DND-41 (cell line): ENCODE results near the gene ZDHHC12.

Source experiments
- ATAC-seq: fragments of 200-7000 bp; cut with Tn5 transposase; 3 replicates; pipeline ENCODE4 v1.9.1; 2021; ENCODE audit warnings: low read depth; ENCODE audit not compliant: insufficient read depth
- DNase-seq: peaks from one replicate; pipeline ENCODE4 v3.0.0-alpha.2; 2020
- H2AFZ ChIP-seq: 2 replicates; pipeline ENCODE4 v1.6.0; 2012; ENCODE audit warnings: low read depth, low read length
- H3K27ac ChIP-seq: 2 replicates; pipeline ENCODE4 v1.5.1; 2012; ENCODE audit warnings: low read length, inconsistent platforms
- H3K27me3 ChIP-seq: fragments of 200-600 bp; sonication (generic); 2 replicates; pipeline ENCODE4 v1.6.0; 2012; ENCODE audit warnings: low read length, mild to moderate bottlenecking, inconsistent platforms; ENCODE audit not compliant: insufficient read depth, poor library complexity
- H3K36me3 ChIP-seq: 2 replicates; pipeline ENCODE4 v1.5.1; 2012; ENCODE audit warnings: low read length, inconsistent platforms; ENCODE audit not compliant: insufficient read depth
- H3K4me1 ChIP-seq: 2 replicates; pipeline ENCODE4 v1.5.1; 2012; ENCODE audit warnings: mild to moderate bottlenecking, low read length; ENCODE audit not compliant: insufficient read depth
- H3K4me2 ChIP-seq: 2 replicates; pipeline ENCODE4 v1.6.0; 2012; ENCODE audit warnings: mild to moderate bottlenecking, moderate library complexity, low read length, inconsistent platforms; ENCODE audit not compliant: insufficient read depth
- H3K4me3 ChIP-seq, 2 experiments: fragments of 200-600 bp in 1 of 2; shearing (Covaris generic) in 1 of 2; 2 replicates each; pipeline ENCODE4 v1.5.1; 2012 to 2016; ENCODE audit warnings: inconsistent platforms in 2 of 2, low read length in 2 of 2, mild to moderate bottlenecking in 2 of 2, low read depth in 1 of 2, moderate library complexity in 1 of 2
- H3K79me2 ChIP-seq: 2 replicates; pipeline ENCODE4 v1.6.0; 2012; ENCODE audit warnings: low read length, inconsistent platforms; ENCODE audit not compliant: insufficient read depth
- H3K9ac ChIP-seq: 2 replicates; pipeline ENCODE4 v1.6.0; 2012; ENCODE audit warnings: low read depth, mild to moderate bottlenecking, inconsistent platforms, low read length, moderate library complexity
- H3K9me3 ChIP-seq: 2 replicates; pipeline ENCODE4 v1.5.1; 2012; ENCODE audit warnings: low read length, moderate library complexity, mild to moderate bottlenecking, inconsistent platforms; ENCODE audit not compliant: insufficient read depth, severe bottlenecking
- H4K20me1 ChIP-seq: 2 replicates; pipeline ENCODE4 v1.6.0; 2012; ENCODE audit warnings: low read length; ENCODE audit not compliant: insufficient read depth
- CTCF ChIP-seq: IDR thresholded peaks from 2 replicates; pipeline ENCODE4 v1.5.1; 2012; ENCODE audit warnings: borderline replicate concordance, low read length, moderate library complexity, mild to moderate bottlenecking; ENCODE audit not compliant: poor library complexity, severe bottlenecking; ENCODE audit errors: extremely low read depth
- EZH2 ChIP-seq: IDR thresholded peaks from 3 replicates; pipeline ENCODE4 v1.6.1; 2012; ENCODE audit warnings: borderline replicate concordance, low read depth, mild to moderate bottlenecking, moderate library complexity, low read length, inconsistent platforms; ENCODE audit not compliant: severe bottlenecking

The ZDHHC12 gene

GRCh38 chr9:128757602-128758001 is 33.7 kb upstream of the ZDHHC12 start:
- H3K4me3 ChIP-seq: no peak overlapping the region
- H3K9ac ChIP-seq: no peak overlapping the region
- H3K4me1 ChIP-seq: no peaks in the 10 kb centered on the region
- no peak overlapping the region for H2AFZ ChIP-seq
- H3K27ac ChIP-seq: no peak overlapping the region
- no peaks in the 10 kb centered on the region for H3K79me2 ChIP-seq
- no peaks in the 10 kb centered on the region for H4K20me1 ChIP-seq
- no peak for DNase-seq
- H3K36me3 ChIP-seq: peaks cover 20% of the 10 kb centered on the region
- H3K27me3 ChIP-seq: no peaks in the 10 kb centered on the region
- H3K9me3 ChIP-seq: no peaks in the 10 kb centered on the region
- no peak overlapping the region for H3K4me2 ChIP-seq
- TF ChIP-seq EZH2 (no peak), CTCF (no peak)
- ATAC-seq: no peak

DNA sequence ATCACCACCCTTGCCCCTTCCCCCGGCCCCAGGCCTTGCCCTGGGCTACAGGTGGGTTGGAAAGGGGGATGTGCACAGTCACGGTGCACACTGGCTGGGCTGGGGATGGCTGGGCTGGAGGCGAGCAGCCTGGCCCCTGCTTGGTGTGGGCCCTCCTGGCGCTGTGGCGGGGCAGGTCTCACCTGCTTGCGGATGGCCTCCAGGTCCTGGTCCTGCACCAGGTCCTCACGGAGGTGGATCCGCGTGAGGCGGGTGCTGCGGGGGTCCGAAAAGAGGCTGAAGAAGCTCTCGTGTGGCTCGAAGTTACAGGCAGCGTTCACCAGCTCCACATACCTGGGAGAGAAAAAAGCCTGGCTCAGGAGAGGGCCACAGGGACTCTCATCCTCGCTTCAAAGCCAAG is 29.7 kb upstream of the ZDHHC12 start:
- no peaks in the 10 kb centered on the region for H3K4me1 ChIP-seq
- H4K20me1 ChIP-seq: no peaks in the 10 kb centered on the region
- DNase-seq: no peak
- no peaks in the 10 kb centered on the region for H3K9me3 ChIP-seq
- H3K27ac ChIP-seq: no peak overlapping the region
- no peak for ATAC-seq
- no peak overlapping the region for H3K9ac ChIP-seq
- H3K4me2 ChIP-seq: no peak overlapping the region
- no peak overlapping the region for H3K4me3 ChIP-seq
- peaks cover 37% of the 10 kb centered on the region for H3K36me3 ChIP-seq
- no peaks in the 10 kb centered on the region for H3K79me2 ChIP-seq
- no peaks in the 10 kb centered on the region for H3K27me3 ChIP-seq
- no peak overlapping the region for H2AFZ ChIP-seq
- TF ChIP-seq CTCF (no peak), EZH2 (no peak)

DNA sequence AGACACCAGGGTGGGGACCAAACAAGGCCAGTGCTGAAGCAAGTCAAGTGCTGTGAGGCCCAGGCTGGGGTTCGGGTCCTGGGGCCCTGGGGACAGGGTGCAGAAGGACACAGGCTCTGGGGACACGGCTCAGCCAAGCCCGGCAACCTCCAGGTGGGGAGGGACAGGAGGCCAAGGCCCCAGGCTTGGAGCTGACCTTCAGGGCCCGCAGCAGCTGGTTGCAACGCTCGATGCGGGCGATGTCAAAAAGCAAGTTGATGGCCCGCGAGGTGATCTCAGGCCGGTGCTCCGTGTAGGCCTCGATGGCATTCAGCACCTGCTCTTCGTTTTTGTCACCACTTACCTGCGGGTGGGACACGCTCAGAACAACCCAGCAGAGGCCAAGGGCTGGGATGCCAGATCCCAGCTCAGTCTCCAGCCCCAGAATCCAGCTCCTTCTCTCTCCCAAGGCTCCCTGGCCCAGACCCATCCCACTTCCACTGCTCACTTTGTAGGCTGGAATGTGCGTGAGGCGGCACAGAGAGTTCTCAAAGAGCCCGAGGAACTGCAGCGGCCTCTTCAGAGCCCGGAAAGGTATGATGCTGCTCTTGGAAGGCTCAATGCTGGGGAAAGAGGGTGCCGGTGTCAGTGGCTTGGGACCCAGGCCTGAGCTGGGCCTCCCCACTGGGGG is 27.1 kb upstream of the ZDHHC12 start:
- Histone ChIP-seq H3K36me3 (peaks cover 37% of the 10 kb centered on the region), H4K20me1 (no peaks in the 10 kb centered on the region), H3K4me2 (no peak overlapping the region), H3K9ac (no peak overlapping the region), H3K4me1 (no peaks in the 10 kb centered on the region), H3K4me3 (no peak overlapping the region), H3K9me3 (no peaks in the 10 kb centered on the region), H3K27me3 (no peaks in the 10 kb centered on the region), H3K27ac (no peak overlapping the region), H3K79me2 (no peaks in the 10 kb centered on the region), H2AFZ (no peak overlapping the region)
- no peak for DNase-seq
- TF ChIP-seq CTCF (no peak), EZH2 (no peak)
- no peak for ATAC-seq

- Histone ChIP-seq H3K9ac (no peak overlapping the region), H3K36me3 (peaks cover 15% of the 10 kb centered on the region), H3K79me2 (no peaks in the 10 kb centered on the region), H3K27me3 (no peaks in the 10 kb centered on the region), H3K4me1 (no peaks in the 10 kb centered on the region), H2AFZ (no peak overlapping the region), H3K27ac (no peak overlapping the region), H3K9me3 (no peaks in the 10 kb centered on the region), H4K20me1 (no peaks in the 10 kb centered on the region), H3K4me3 (no peak overlapping the region), H3K4me2 (no peak overlapping the region)
- no peak for ATAC-seq
- no peak for TF ChIP-seq CTCF
- no peak for TF ChIP-seq EZH2
- no peak for DNase-seq
Measured at GRCh38 chr9:128747241-128747640, 23.3 kb upstream of the ZDHHC12 start.
